GM12891 (cell line): Measurements from ENCODE around the gene PSME4.

ENCODE experiments used
- DNase-seq: peaks from one replicate; pipeline ENCODE4 v3.0.0; 2011; ENCODE audit warnings: low spot score; ENCODE audit not compliant: insufficient read length
- FAIRE-seq: peaks from 2 replicates; lab custom pipeline; 2011; peaks lifted over from hg19 to GRCh38; lab: Jason Lieb, UNC
- PAX5 ChIP-seq: IDR thresholded peaks from 2 replicates; pipeline ENCODE4 v1.6.1; 2011; ENCODE audit warnings: low read length, moderate library complexity, mild to moderate bottlenecking; ENCODE audit not compliant: insufficient read depth, severe bottlenecking
- POLR2A ChIP-seq: IDR thresholded peaks from 2 replicates; pipeline ENCODE4 v1.6.1; 2011; ENCODE audit warnings: low read depth, low read length, control low read depth
- POLR2AphosphoS5 ChIP-seq: IDR thresholded peaks from 2 replicates; pipeline ENCODE4 v1.6.1; 2011; ENCODE audit warnings: low read depth, low read length, control low read depth
- POU2F2 ChIP-seq: IDR thresholded peaks from 2 replicates; pipeline ENCODE4 v1.6.1; 2011; ENCODE audit warnings: low read depth, mild to moderate bottlenecking, control low read depth, low read length, moderate library complexity
- SPI1 ChIP-seq: IDR thresholded peaks from 2 replicates; pipeline ENCODE4 v1.6.1; 2011; ENCODE audit warnings: low read depth, low read length, control low read depth
- TAF1 ChIP-seq: IDR thresholded peaks from 2 replicates; pipeline ENCODE4 v1.6.1; 2011; ENCODE audit warnings: low read depth, low read length, control low read depth

PSME4 gene

DNA sequence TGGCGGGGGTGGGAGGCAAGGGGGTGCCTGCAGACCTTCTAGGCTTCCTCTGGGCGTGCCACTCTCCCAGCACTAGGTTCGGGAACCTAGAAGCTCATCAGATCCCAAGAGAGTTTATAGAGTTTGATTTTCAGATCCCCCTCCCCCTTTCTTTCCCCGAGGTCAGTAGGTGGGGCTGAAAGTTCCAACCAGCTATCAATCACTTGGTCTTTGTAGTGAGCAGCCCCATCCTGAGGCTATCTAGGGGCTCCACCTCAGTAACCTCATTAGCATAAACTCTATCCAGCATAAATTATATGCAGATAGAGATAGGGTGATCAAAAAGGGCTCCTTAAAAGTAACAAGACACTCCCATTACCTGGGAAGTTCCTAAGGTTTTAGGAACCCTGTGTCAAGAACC lies 151.2 kb downstream of the PSME4 start:
- DNase-seq (no peak), FAIRE-seq (no peak)
- TF ChIP-seq POU2F2 = no peak
- TF ChIP-seq TAF1 = no peak
- TF ChIP-seq SPI1 = no peak
- no peak for TF ChIP-seq PAX5
- TF ChIP-seq POLR2A = no peak
- TF ChIP-seq POLR2AphosphoS5 = no peak

GRCh38 chr2:53818854-53819435 lies 151.8 kb downstream of the PSME4 start:
- DNase-seq = no peak
- TF ChIP-seq TAF1 (no peak), POLR2A (no peak), PAX5 (no peak), SPI1 (no peak), POU2F2 (no peak)
- no peak for FAIRE-seq
